HEK293 (cell line): ENCODE data around the gene ADK.

ENCODE experiments used
- CTCF ChIA-PET: fragments of 350-600 bp; formaldehyde crosslinking; extraction: SDS; loops from one replicate; lab custom pipeline; 2021; ENCODE audit warnings: antibody characterized with exemption; lab: Yijun Ruan, JAX
- POLR2A ChIA-PET: fragments of 300-600 bp; formaldehyde crosslinking; extraction: SDS; loops from one replicate; lab custom pipeline; 2020; ENCODE audit warnings: antibody characterized with exemption, inconsistent platforms; lab: Yijun Ruan, JAX
- H3K27ac ChIP-seq: fragments of 200-500 bp; sonication (Bioruptor generic); 2 replicates; pipeline ENCODE4 v1.5.1; 2014; ENCODE audit warnings: low read depth, low read length, control low read depth, inconsistent platforms; ENCODE audit errors: extremely low read depth
- H3K36me3 ChIP-seq, 2 experiments: fragments of 200-500 bp in 1 of 2; sonication (Bioruptor generic) in 1 of 2; 1 replicate in 1 of 2; 2 replicates in 1 of 2; pipeline ENCODE4 v1.5.1; 2014 to 2017; ENCODE audit warnings: inconsistent platforms in 2 of 2, low read length in 2 of 2; ENCODE audit not compliant: control insufficient read depth in 2 of 2, insufficient read depth in 1 of 2
- H3K4me1 ChIP-seq: fragments of 200-500 bp; sonication (Bioruptor generic); 2 replicates; pipeline ENCODE4 v1.5.1; 2014; ENCODE audit warnings: mild to moderate bottlenecking, low read length, inconsistent platforms; ENCODE audit not compliant: control insufficient read depth, insufficient read depth
- H3K4me3 ChIP-seq: 2 replicates; pipeline ENCODE4 v1.5.1; 2011; ENCODE audit warnings: low read depth, mild to moderate bottlenecking, control low read depth, low read length, moderate library complexity
- H3K9me3 ChIP-seq: fragments of 200-500 bp; sonication (Bioruptor generic); 2 replicates; pipeline ENCODE4 v1.5.1; 2014; ENCODE audit warnings: low read depth, low read length, inconsistent platforms; ENCODE audit not compliant: control insufficient read depth, insufficient read depth
- FEZF1 ChIP-seq: fragments of 450-650 bp; formaldehyde crosslinking; IDR thresholded peaks from 2 replicates; pipeline ENCODE4 v1.5.1; 2016; ENCODE audit warnings: missing biosample characterization, missing genetic modification characterization
- GFI1B ChIP-seq: fragments of 450-650 bp; formaldehyde crosslinking; IDR thresholded peaks from 2 replicates; pipeline ENCODE4 v1.5.1; 2016; ENCODE audit warnings: missing biosample characterization, missing genetic modification characterization
- KLF17 ChIP-seq: fragments of 450-650 bp; formaldehyde crosslinking; IDR thresholded peaks from 2 replicates; pipeline ENCODE4 v1.5.1; 2016; ENCODE audit warnings: missing biosample characterization, missing genetic modification characterization
- SCRT1 ChIP-seq: fragments of 450-650 bp; formaldehyde crosslinking; IDR thresholded peaks from 2 replicates; pipeline ENCODE4 v1.5.1; 2016; ENCODE audit warnings: missing biosample characterization, missing genetic modification characterization, borderline replicate concordance
- ZNF10 ChIP-seq: fragments of 450-650 bp; formaldehyde crosslinking; IDR thresholded peaks from 2 replicates; pipeline ENCODE4 v1.5.1; 2017; ENCODE audit warnings: missing biosample characterization, missing genetic modification characterization
- ZNF138 ChIP-seq: fragments of 450-650 bp; formaldehyde crosslinking; IDR thresholded peaks from 2 replicates; pipeline ENCODE4 v1.5.1; 2016; ENCODE audit warnings: missing biosample characterization, missing genetic modification characterization, borderline replicate concordance
- ZNF16 ChIP-seq: fragments of 450-650 bp; formaldehyde crosslinking; IDR thresholded peaks from 2 replicates; pipeline ENCODE4 v1.5.1; 2016; ENCODE audit warnings: low read depth, missing biosample characterization, missing genetic modification characterization
- ZNF174 ChIP-seq: fragments of 450-650 bp; formaldehyde crosslinking; IDR thresholded peaks from 2 replicates; pipeline ENCODE4 v1.5.0; 2017; ENCODE audit warnings: missing biosample characterization, mild to moderate bottlenecking, missing genetic modification characterization
- ZNF23 ChIP-seq: fragments of 450-650 bp; formaldehyde crosslinking; IDR thresholded peaks from 2 replicates; pipeline ENCODE4 v1.5.1; 2016; ENCODE audit warnings: missing biosample characterization, missing genetic modification characterization, borderline replicate concordance
- ZNF404 ChIP-seq: fragments of 450-650 bp; formaldehyde crosslinking; IDR thresholded peaks from 2 replicates; pipeline ENCODE4 v1.5.1; 2017; ENCODE audit warnings: missing biosample characterization, missing genetic modification characterization
- ZNF416 ChIP-seq: fragments of 450-650 bp; formaldehyde crosslinking; IDR thresholded peaks from 2 replicates; pipeline ENCODE4 v1.5.1; 2016; ENCODE audit warnings: missing biosample characterization, missing genetic modification characterization
- ZNF610 ChIP-seq: fragments of 450-650 bp; formaldehyde crosslinking; IDR thresholded peaks from 2 replicates; pipeline ENCODE4 v1.5.1; 2016; ENCODE audit warnings: missing biosample characterization, missing genetic modification characterization, borderline replicate concordance
- ZNF626 ChIP-seq: fragments of 450-650 bp; sonication (Bioruptor Pico); formaldehyde crosslinking; IDR thresholded peaks from 2 replicates; pipeline ENCODE4 v1.5.1; 2018; ENCODE audit warnings: missing biosample characterization, missing genetic modification characterization, inconsistent platforms
- ZNF645 ChIP-seq: fragments of 450-650 bp; formaldehyde crosslinking; IDR thresholded peaks from 2 replicates; pipeline ENCODE4; 2016; ENCODE audit warnings: missing biosample characterization, missing genetic modification characterization
- ZNF664 ChIP-seq: fragments of 450-650 bp; formaldehyde crosslinking; IDR thresholded peaks from 2 replicates; pipeline ENCODE4 v1.5.1; 2016; ENCODE audit warnings: missing biosample characterization, missing genetic modification characterization
- ZNF792 ChIP-seq: fragments of 450-650 bp; formaldehyde crosslinking; IDR thresholded peaks from 2 replicates; pipeline ENCODE4 v1.5.1; 2016; ENCODE audit warnings: missing biosample characterization, missing genetic modification characterization
- ZSCAN5A ChIP-seq: fragments of 450-650 bp; formaldehyde crosslinking; IDR thresholded peaks from 2 replicates; pipeline ENCODE4 v1.5.1; 2016; ENCODE audit warnings: missing biosample characterization, missing genetic modification characterization
- TF ChIP-seq, protein P1 (sequence below): fragments of 450-650 bp; formaldehyde crosslinking; IDR thresholded peaks from 2 replicates; pipeline ENCODE4 v1.5.1; 2016; ENCODE audit warnings: missing biosample characterization, missing genetic modification characterization
- TF ChIP-seq, protein P2 (sequence below): fragments of 450-650 bp; formaldehyde crosslinking; IDR thresholded peaks from 2 replicates; pipeline ENCODE4 v1.5.0; 2017; ENCODE audit warnings: missing biosample characterization, missing genetic modification characterization, borderline replicate concordance
- TF ChIP-seq, protein P3 (sequence below): fragments of 450-650 bp; formaldehyde crosslinking; IDR thresholded peaks from 2 replicates; pipeline ENCODE4 v1.5.1; 2016; ENCODE audit warnings: missing biosample characterization, missing genetic modification characterization

The ADK gene

DNA sequence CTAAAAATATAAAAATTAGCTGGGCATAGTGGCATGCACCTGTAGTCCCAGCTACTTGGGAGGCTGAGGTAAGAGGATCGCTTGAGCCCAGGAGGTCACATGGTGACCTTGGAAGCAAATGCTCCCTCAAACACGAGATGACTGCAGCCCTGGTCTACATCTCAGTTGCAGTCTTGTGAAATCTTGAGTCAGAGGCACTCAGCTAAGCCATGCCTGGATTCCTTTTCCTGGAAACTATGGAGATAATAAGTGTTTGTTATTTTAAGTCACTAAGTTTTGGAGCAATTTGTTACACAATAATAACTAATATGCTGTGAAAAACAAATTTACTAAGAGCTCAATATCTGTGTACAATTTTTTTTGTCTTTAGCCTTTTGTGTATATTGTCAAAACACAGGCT, 391.1 kb downstream of the ADK start:
- H3K36me3 ChIP-seq, result no peaks in the 10 kb centered on the region
- H3K9me3 ChIP-seq, result no peaks in the 10 kb centered on the region
- CTCF ChIA-PET, result no interaction called here
- POLR2A ChIA-PET, result no interaction called here
- TF ChIP-seq ZNF416 (no peak), FEZF1 (tag by site-specific recombination) (no peak), ZNF664 (tag by site-specific recombination) (no peak), ZNF792 (no peak), ZNF23 (tag by site-specific recombination) (no peak), ZNF138 (tag by site-specific recombination) (no peak), ZNF10 (no peak), ZNF626 (tag by site-specific recombination) (no peak), ZNF610 (tag by site-specific recombination) (no peak), ZSCAN5A (tag by site-specific recombination) (no peak), ZNF404 (tag by site-specific recombination) (no peak), ZNF16 (no peak), KLF17 (tag by site-specific recombination) (no peak), SCRT1 (tag by site-specific recombination) (no peak), ZNF174 (no peak), ZNF645 (tag by site-specific recombination) (no peak), GFI1B (tag by site-specific recombination) (no peak)
- TF ChIP-seq, protein P1, sequence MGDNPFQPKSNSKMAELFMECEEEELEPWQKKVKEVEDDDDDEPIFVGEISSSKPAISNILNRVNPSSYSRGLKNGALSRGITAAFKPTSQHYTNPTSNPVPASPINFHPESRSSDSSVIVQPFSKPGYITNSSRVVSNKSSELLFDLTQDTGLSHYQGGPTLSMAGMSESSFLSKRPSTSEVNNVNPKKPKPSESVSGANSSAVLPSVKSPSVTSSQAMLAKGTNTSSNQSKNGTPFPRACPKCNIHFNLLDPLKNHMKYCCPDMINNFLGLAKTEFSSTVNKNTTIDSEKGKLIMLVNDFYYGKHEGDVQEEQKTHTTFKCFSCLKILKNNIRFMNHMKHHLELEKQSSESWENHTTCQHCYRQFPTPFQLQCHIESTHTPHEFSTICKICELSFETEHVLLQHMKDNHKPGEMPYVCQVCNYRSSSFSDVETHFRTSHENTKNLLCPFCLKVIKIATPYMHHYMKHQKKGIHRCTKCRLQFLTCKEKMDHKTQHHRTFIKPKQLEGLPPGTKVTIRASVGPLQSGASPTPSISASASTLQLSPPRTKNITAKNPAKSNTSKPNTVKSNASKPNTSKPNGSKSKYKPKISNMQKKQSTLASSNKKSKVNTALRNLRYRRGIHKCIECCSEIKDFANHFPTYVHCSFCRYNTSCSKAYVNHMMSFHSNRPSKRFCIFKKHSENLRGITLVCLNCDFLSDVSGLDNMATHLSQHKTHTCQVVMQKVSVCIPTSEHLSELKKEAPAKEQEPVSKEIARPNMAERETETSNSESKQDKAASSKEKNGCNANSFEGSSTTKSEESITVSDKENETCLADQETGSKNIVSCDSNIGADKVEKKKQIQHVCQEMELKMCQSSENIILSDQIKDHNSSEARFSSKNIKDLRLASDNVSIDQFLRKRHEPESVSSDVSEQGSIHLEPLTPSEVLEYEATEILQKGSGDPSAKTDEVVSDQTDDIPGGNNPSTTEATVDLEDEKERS (tag by site-specific recombination), result no peak
- TF ChIP-seq, protein P2, sequence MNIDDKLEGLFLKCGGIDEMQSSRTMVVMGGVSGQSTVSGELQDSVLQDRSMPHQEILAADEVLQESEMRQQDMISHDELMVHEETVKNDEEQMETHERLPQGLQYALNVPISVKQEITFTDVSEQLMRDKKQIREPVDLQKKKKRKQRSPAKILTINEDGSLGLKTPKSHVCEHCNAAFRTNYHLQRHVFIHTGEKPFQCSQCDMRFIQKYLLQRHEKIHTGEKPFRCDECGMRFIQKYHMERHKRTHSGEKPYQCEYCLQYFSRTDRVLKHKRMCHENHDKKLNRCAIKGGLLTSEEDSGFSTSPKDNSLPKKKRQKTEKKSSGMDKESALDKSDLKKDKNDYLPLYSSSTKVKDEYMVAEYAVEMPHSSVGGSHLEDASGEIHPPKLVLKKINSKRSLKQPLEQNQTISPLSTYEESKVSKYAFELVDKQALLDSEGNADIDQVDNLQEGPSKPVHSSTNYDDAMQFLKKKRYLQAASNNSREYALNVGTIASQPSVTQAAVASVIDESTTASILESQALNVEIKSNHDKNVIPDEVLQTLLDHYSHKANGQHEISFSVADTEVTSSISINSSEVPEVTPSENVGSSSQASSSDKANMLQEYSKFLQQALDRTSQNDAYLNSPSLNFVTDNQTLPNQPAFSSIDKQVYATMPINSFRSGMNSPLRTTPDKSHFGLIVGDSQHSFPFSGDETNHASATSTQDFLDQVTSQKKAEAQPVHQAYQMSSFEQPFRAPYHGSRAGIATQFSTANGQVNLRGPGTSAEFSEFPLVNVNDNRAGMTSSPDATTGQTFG (tag by site-specific recombination), result no peak
- TF ChIP-seq, protein P3, sequence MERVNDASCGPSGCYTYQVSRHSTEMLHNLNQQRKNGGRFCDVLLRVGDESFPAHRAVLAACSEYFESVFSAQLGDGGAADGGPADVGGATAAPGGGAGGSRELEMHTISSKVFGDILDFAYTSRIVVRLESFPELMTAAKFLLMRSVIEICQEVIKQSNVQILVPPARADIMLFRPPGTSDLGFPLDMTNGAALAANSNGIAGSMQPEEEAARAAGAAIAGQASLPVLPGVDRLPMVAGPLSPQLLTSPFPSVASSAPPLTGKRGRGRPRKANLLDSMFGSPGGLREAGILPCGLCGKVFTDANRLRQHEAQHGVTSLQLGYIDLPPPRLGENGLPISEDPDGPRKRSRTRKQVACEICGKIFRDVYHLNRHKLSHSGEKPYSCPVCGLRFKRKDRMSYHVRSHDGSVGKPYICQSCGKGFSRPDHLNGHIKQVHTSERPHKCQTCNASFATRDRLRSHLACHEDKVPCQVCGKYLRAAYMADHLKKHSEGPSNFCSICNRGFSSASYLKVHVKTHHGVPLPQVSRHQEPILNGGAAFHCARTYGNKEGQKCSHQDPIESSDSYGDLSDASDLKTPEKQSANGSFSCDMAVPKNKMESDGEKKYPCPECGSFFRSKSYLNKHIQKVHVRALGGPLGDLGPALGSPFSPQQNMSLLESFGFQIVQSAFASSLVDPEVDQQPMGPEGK (tag by site-specific recombination), result no peak
- no peaks in the 10 kb centered on the region for H3K4me1 ChIP-seq
- no peak overlapping the region for H3K4me3 ChIP-seq
- H3K27ac ChIP-seq, result no peak overlapping the region
